A673 (cell line): Measurements from ENCODE around the gene HEBP2. TPM values are rescaled to one million over a fixed set of nuclear protein-coding genes. Genes with fewer than 3 reads are reported as not detected.
A peak's percentile ranks its signal among the peaks of the same experiment; 100 is the strongest.

ENCODE experiments used
- BruUV-seq: library from RNA; stranded (reverse); fragments of 400-500 nt; replicated peaks from 2 replicates; lab custom pipeline; 2021; lab: Mats Ljungman, UMichigan
- CTCF ChIA-PET: fragments of 300-600 bp; sonication (Branson Sonifier 250); formaldehyde crosslinking; loops from one replicate; lab custom pipeline; 2022; ENCODE audit warnings: antibody characterized with exemption; lab: Charles Lee
- POLR2A ChIA-PET: fragments of 300-600 bp; sonication (Branson Sonifier 250); formaldehyde crosslinking; loops from one replicate; lab custom pipeline; 2022; ENCODE audit warnings: antibody characterized with exemption; ENCODE audit not compliant: low non-redundant PET; lab: Charles Lee
- DNase-seq: peaks from one replicate; pipeline ENCODE4 v3.0.0-alpha.2; 2015; ENCODE audit warnings: low spot score
- H3K27ac ChIP-seq: fragments of 200-600 bp; sonication (generic); 2 replicates; pipeline ENCODE4 v1.5.1; 2016; ENCODE audit warnings: mixed run types, low read depth, mild to moderate bottlenecking, mixed read lengths, antibody characterized with exemption, low read length; ENCODE audit not compliant: poor library complexity, severe bottlenecking
- H3K27me3 ChIP-seq: fragments of 200-600 bp; sonication (generic); replicated peaks from 2 replicates; pipeline ENCODE4 v1.6.1; 2017; ENCODE audit warnings: mixed run types, low read depth, mild to moderate bottlenecking, mixed read lengths, antibody characterized with exemption, low read length; ENCODE audit not compliant: insufficient read depth, poor library complexity
- H3K36me3 ChIP-seq: fragments of 200-600 bp; sonication (generic); 2 replicates; pipeline ENCODE4 v1.6.1; 2016; ENCODE audit warnings: mixed run types, mild to moderate bottlenecking, mixed read lengths, antibody characterized with exemption, low read length; ENCODE audit not compliant: insufficient read depth, poor library complexity, severe bottlenecking
- H3K4me1 ChIP-seq: fragments of 200-600 bp; sonication (generic); 2 replicates; pipeline ENCODE4 v1.6.1; 2017; ENCODE audit warnings: mixed run types, mild to moderate bottlenecking, mixed read lengths, antibody characterized with exemption, low read length; ENCODE audit not compliant: insufficient read depth, poor library complexity, severe bottlenecking
- H3K4me3 ChIP-seq: fragments of 200-600 bp; sonication (generic); 2 replicates; pipeline ENCODE4 v1.5.1; 2016; ENCODE audit warnings: low read depth, mixed run types, mild to moderate bottlenecking, mixed read lengths, low read length; ENCODE audit not compliant: poor library complexity, severe bottlenecking
- H3K9me3 ChIP-seq: fragments of 200-600 bp; sonication (generic); 2 replicates; pipeline ENCODE4 v1.6.1; 2016; ENCODE audit warnings: mixed run types, low read depth, mild to moderate bottlenecking, mixed read lengths, antibody characterized with exemption, low read length; ENCODE audit not compliant: poor library complexity, severe bottlenecking
- CTCF ChIP-seq: fragments of 300-800, 200-600 bp; sonication (generic); conservative IDR thresholded peaks from 2 replicates; pipeline ENCODE4 v1.5.1; 2017; ENCODE audit warnings: low read depth, mild to moderate bottlenecking, antibody characterized with exemption, low read length, moderate library complexity, mixed read lengths
- EZH2 ChIP-seq: fragments of 200-600 bp; sonication (generic); IDR thresholded peaks from 2 replicates; pipeline ENCODE4 v1.6.1; 2017; ENCODE audit warnings: borderline replicate concordance, low read depth, mild to moderate bottlenecking, mixed read lengths, antibody characterized with exemption, low read length; ENCODE audit not compliant: poor library complexity, severe bottlenecking
- intact Hi-C: fragments of 100-400 bp; cut with micrococcal nuclease; formaldehyde crosslinking; loops from one replicate; pipeline ENCODE4 v1.10.0; 2022; ENCODE audit not compliant: unreplicated experiment
- total RNA-seq: library from RNA; stranded (reverse); gene quantifications from 2 replicates; pipeline ENCODE4 v1.2.3, GENCODE V29; 2021

HEBP2 gene
- total RNA-seq, 1 experiment from 2014 or later = 8.7 TPM

- ChIA-PET CTCF (no interaction called here), POLR2A (no interaction called here)
- intact Hi-C loops = no loop called here
- no TSS peak for BruUV-seq
- Histone ChIP-seq H3K27ac (no peak overlapping the region), H3K9me3 (no peaks in the 10 kb centered on the region), H3K27me3 (no peaks in the 10 kb centered on the region), H3K4me1 (no peaks in the 10 kb centered on the region), H3K4me3 (no peak overlapping the region), H3K36me3 (no peaks in the 10 kb centered on the region)
- TF ChIP-seq EZH2 (no peak), CTCF (no peak)
- DNase-seq = no peak
Measured at GRCh38 chr6:138426500-138427123, 22.6 kb downstream of the HEBP2 start.

DNA sequence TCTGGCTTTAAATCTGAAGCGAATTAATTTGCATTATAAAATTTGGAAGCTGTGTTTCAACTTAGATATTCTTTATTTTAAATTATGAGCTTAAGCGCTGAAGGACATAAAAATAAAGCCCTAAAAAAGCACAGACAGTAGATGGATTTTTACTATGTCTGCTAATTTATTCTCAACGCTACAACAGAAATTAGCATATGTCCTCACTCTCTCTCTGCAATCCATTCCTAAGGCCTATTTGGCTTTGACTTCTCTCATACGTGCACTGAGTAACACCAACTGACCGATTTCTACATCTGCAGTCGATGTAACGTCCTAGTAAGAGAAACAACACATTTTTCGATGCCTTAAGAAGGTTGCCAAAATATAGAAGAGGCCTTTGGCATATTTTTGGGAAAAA, 23.7 kb downstream of the HEBP2 start:
- Histone ChIP-seq H3K27ac (no peak overlapping the region), H3K4me1 (no peaks in the 10 kb centered on the region), H3K9me3 (no peaks in the 10 kb centered on the region), H3K36me3 (no peaks in the 10 kb centered on the region), H3K27me3 (no peaks in the 10 kb centered on the region), H3K4me3 (no peak overlapping the region)
- ChIA-PET CTCF (interaction anchor here (0.6 kb wide), 1 partner anchor 10 kb away, joined by 3 read pairs; no protein-coding TSS in a partner anchor), POLR2A (no interaction called here)
- TF ChIP-seq CTCF (no peak), EZH2 (no peak)
- no TSS peak for BruUV-seq
- intact Hi-C loops = loop anchor here (2.0 kb wide), 2 partner anchors 81 to 311 kb away; no protein-coding TSS in a partner anchor
- DNase-seq = no peak

DNA sequence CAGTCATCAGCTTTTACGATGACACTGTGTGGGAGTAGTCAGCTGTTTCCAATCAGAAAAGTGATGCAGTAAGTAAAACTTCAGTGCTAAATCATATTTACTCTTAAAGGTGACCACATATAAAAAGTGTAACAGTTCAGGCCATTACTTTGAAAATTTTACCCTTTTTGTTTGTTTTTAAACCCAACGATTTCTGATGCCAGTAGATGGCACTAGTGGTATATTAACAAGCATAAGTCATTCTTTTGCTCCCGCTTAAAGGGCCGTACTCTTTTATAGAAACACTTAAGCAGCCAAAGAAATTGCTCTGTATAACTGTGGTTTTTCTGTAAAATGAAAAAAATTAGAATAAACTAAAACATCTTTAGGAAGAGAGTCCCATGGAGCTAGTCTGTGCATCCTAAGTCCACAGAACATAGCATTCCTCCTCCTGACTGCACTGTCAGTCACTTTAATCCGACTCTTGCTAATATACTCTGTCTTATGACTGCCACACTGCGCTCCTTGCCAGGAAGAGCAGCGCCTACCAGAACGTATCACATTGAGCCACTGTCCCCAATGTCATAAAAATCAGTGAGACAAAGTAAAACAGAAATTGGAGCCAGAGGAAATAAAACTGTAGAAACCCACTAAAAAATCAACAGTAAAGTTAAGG, 25.0 kb downstream of the HEBP2 start:
- DNase-seq = peak; percentile 70
- ChIA-PET CTCF (interaction anchor here (0.8 to 0.9 kb wide), 2 partner anchors 75 to 80 kb away, joined by 3 read pairs; no protein-coding TSS in a partner anchor), POLR2A (no interaction called here)
- Histone ChIP-seq H3K36me3 (no peaks in the 10 kb centered on the region), H3K27me3 (no peaks in the 10 kb centered on the region), H3K9me3 (no peaks in the 10 kb centered on the region), H3K4me3 (no peak overlapping the region), H3K27ac (no peak overlapping the region), H3K4me1 (no peaks in the 10 kb centered on the region)
- intact Hi-C loops = loop anchor here (1.0 to 2.0 kb wide), 4 partner anchors 80 to 337 kb away; no protein-coding TSS in a partner anchor
- no TSS peak for BruUV-seq
- TF ChIP-seq CTCF = peak; percentile 74
- TF ChIP-seq EZH2 = no peak
